Bronchial epithelial cell (primary cell): ENCODE measurements around the gene LSAMP. TPM values are rescaled to one million over a fixed set of nuclear protein-coding genes. Genes with fewer than 3 reads are reported as not detected.

Experiments
- DNase-seq: peaks from one replicate; pipeline ENCODE4 v3.0.0-alpha.2; 2010; ENCODE audit warnings: low read depth
- FAIRE-seq: peaks from 2 replicates; lab custom pipeline; 2011; peaks lifted over from hg19 to GRCh38; lab: Jason Lieb, UNC
- H3K27me3 ChIP-seq: 2 replicates; pipeline ENCODE4 v1.5.1; 2011; ENCODE audit warnings: low read length; ENCODE audit not compliant: control insufficient read depth, insufficient read depth
- H3K36me3 ChIP-seq: 2 replicates; pipeline ENCODE4 v1.5.1; 2011; ENCODE audit warnings: low read length; ENCODE audit not compliant: control insufficient read depth, insufficient read depth
- H3K4me3 ChIP-seq: 2 replicates; pipeline ENCODE4 v1.5.1; 2011; ENCODE audit warnings: mild to moderate bottlenecking, low read depth, low read length, control low read depth
- CTCF ChIP-seq: IDR thresholded peaks from 2 replicates; pipeline ENCODE4 v1.5.1; 2011; ENCODE audit warnings: mild to moderate bottlenecking, moderate library complexity, low read length, control low read depth, inconsistent platforms; ENCODE audit not compliant: insufficient read depth, severe bottlenecking
- total RNA-seq: library from RNA; depleted of rRNA; stranded (reverse); fragments of >200 nt; gene quantifications from 2 replicates; pipeline ENCODE4 v1.2.1, GENCODE V29; 2014

The LSAMP gene
- total RNA-seq, 1 donor from 2014 or later, result 0.26 TPM

GRCh38 chr3:116443191-116443661 lies 2.1 kb downstream of the LSAMP start:
- H3K36me3 ChIP-seq, result no peaks in the 10 kb centered on the region
- no peak for TF ChIP-seq CTCF
- no peak for FAIRE-seq
- peaks cover 2% of the 10 kb centered on the region for H3K27me3 ChIP-seq
- no peak for DNase-seq
- H3K4me3 ChIP-seq, result no peak overlapping the region

DNA sequence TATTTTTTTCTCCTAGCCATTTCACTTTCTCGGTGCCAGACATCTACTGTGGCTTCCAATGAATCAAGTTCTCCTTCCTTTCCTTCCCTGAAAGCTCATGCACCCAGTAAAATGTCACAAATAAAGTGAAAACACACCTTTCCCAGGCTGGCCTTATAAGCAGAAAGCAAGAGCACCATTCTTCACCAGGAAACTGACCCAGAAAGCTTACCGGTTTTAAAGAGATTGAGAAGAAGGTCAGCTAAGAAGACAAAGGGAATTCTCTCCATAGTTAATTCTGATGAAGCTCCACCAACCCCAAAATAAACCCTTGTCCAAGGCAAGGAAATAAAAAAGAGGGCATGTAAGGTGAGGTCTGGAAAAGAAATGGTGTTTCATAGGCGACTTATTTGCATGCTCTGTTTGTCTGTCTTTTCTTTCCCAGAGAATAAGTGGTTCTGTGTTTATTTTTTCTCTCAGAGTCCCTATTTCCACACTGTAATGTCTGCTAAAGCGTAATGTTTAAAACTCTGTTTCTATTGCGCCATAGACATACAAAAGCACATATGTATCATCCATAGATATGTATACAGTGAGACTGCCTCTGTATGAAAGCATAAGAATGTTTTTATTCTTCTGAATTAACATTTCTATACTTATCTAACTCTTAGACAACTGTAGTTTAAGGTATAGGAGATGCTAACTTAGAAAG lies 2.8 kb downstream of the LSAMP start:
- H3K4me3 ChIP-seq, result no peak overlapping the region
- H3K27me3 ChIP-seq, result peaks cover 2% of the 10 kb centered on the region

DNA sequence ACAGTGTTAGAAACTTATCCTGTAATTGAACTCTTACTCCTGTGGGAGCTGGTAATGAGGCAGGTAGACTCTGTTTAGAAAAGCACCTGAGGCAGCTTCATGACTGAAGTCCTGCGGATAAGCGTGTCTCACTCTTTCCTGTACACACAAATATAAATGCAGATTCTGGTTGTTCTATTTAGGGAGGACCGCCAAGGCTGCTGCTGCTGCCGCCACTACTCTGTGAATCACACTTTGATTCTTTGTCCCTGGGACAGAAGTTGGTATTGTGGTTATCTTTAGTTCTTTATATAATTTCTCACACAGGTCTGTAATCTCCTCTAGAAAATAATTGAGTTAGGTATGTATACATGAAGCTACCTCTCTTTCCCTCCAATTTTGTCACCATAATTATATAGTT lies 3.6 kb downstream of the LSAMP start:
- Histone ChIP-seq H3K36me3 (no peaks in the 10 kb centered on the region), H3K4me3 (no peak overlapping the region), H3K27me3 (peaks cover 2% of the 10 kb centered on the region)
- DNase-seq (no peak), FAIRE-seq (no peak)
- no peak for TF ChIP-seq CTCF

More for the DNA sequence above, 2.8 kb downstream of the LSAMP start:
- no peak for FAIRE-seq
- no peaks in the 10 kb centered on the region for H3K36me3 ChIP-seq
- TF ChIP-seq CTCF, result no peak
- no peak for DNase-seq

DNA sequence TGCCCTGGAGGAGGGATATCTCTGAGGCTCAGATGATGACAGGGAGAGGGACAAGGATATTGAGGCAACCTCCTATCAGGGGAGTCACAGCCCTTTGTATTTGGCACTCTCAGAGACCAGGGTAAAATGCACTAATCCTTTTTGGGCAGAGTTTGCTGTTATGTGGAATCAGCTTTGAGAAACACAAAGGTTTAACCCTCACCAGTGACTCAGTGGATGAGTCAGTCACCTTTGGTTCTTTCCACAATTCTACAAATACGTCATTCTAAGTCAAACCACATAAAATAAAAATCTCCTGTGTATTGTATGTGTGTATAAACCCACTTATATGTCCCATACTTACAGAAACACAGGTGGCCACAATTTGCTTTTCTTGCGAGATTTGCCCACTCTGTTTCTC lies 5.1 kb downstream of the LSAMP start:
- DNase-seq, result peak; percentile 74
- no peak for TF ChIP-seq CTCF
- no peaks in the 10 kb centered on the region for H3K27me3 ChIP-seq
- H3K4me3 ChIP-seq, result no peak overlapping the region
- H3K36me3 ChIP-seq, result no peaks in the 10 kb centered on the region
- peak; percentile 87 for FAIRE-seq

DNA sequence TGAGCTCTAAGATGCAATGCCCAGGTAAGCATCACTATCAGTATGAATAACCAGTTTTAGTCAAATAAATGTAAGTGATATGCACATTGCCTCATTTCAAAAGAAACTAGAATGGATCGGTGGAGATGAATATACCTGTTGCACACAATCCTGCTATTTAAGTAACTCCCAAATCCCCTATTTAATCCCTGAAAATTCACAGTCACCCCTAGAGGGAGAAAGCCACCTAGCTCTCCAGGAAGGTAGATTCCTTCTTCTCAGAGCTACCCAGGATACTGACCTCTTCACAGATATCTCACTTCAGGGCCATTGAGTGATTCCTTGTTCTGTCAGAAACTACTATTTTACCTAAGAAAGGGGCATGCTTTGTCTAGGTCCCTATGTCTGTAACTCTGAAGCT lies 11.7 kb downstream of the LSAMP start:
- Histone ChIP-seq H3K36me3 (no peaks in the 10 kb centered on the region), H3K4me3 (no peak overlapping the region), H3K27me3 (no peaks in the 10 kb centered on the region)
- no peak for TF ChIP-seq CTCF
- FAIRE-seq (no peak), DNase-seq (no peak)

DNA sequence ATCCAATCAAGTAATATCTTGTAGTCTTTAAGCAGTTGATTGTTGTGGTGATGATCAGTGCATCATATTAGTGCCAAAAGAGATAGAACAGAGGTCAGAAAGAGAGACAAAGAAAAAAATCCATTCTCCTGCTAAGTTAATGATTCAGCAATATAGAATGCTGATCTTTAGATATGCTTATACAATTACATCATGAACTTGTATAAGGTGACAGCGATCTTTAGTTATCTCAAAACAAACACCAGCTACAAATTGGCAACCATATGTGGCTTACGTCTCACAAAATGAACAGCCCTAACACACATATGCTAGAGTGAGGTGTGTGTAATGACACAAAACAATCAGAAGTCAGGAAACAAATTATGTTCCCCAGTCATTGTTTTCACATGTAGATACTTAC lies 12.5 kb downstream of the LSAMP start:
- Histone ChIP-seq H3K4me3 (no peak overlapping the region), H3K27me3 (no peaks in the 10 kb centered on the region), H3K36me3 (no peaks in the 10 kb centered on the region)
- FAIRE-seq (no peak), DNase-seq (no peak)
- no peak for TF ChIP-seq CTCF
